ENCODE results near the gene SBF1. TPM values are rescaled to one million over a fixed set of nuclear protein-coding genes. Genes with fewer than 3 reads are reported as not detected.

The SBF1 gene
- total and polyA plus RNA-seq, 2 donors (not counting 1 experiment from before 2014, with no cell fraction given) = 13.5 to 75.8 TPM

GRCh38 chr22:50420015-50420414 lies 54.8 kb downstream of the SBF1 start:
- H3K27me3 ChIP-seq (ENCODE audit: control insufficient read depth, insufficient read depth, low read length) = no peaks in the 10 kb centered on the region
- H3K27ac ChIP-seq (ENCODE audit: insufficient read depth, low read length) = no peak overlapping the region
- H3K36me3 ChIP-seq (ENCODE audit: control insufficient read depth, insufficient read depth, low read length) = peaks cover 40% of the 10 kb centered on the region
- H3K4me2 ChIP-seq (ENCODE audit: extremely low read depth, insufficient read depth, low read length) = no peak overlapping the region
- H3K9me3 ChIP-seq (ENCODE audit: control insufficient read depth, insufficient read depth, low read depth, low read length) = no peaks in the 10 kb centered on the region
- no peak overlapping the region for H3K4me3 ChIP-seq (replicated peaks in 1 of 4; ENCODE audit: control extremely low read depth in 1 of 4, insufficient read depth in 1 of 4, low read depth in 3 of 4, low read length in 4 of 4)
- H2AFZ ChIP-seq (ENCODE audit: low read length) = no peak overlapping the region
- no peak overlapping the region for H3K9ac ChIP-seq (ENCODE audit: insufficient read depth, low read length)
- H4K20me1 ChIP-seq (ENCODE audit: control insufficient read depth, extremely low read depth, insufficient read depth, low read length) = no peaks in the 10 kb centered on the region
- no peak for TF ChIP-seq EZH2 (IDR thresholded peaks at IDR 0.05; ENCODE audit: low read length, missing control alignments)
- TF ChIP-seq CTCF (conservative IDR thresholded peaks at IDR 0.05 in 1 of 2, IDR thresholded peaks at IDR 0.05 in 1 of 2; ENCODE audit: low read depth in 1 of 2, low read length in 2 of 2) = no peak
- H3K4me1 ChIP-seq (ENCODE audit: control insufficient read depth, extremely low read depth, insufficient read depth, low read length) = no peaks in the 10 kb centered on the region
- H3K79me2 ChIP-seq (ENCODE audit: control insufficient read depth, insufficient read depth, low read length) = no peaks in the 10 kb centered on the region
- DNase-seq (ENCODE audit: low read depth in 2 of 2) = no peak

GRCh38 chr22:50419116-50419515 lies 55.7 kb downstream of the SBF1 start:
- H3K9ac ChIP-seq (ENCODE audit: insufficient read depth, low read length) = no peak overlapping the region
- H3K27ac ChIP-seq (ENCODE audit: insufficient read depth, low read length) = no peak overlapping the region
- H4K20me1 ChIP-seq (ENCODE audit: control insufficient read depth, extremely low read depth, insufficient read depth, low read length) = no peaks in the 10 kb centered on the region
- no peak for DNase-seq (ENCODE audit: low read depth in 2 of 2)
- H3K4me1 ChIP-seq (ENCODE audit: control insufficient read depth, extremely low read depth, insufficient read depth, low read length) = no peaks in the 10 kb centered on the region
- H3K4me2 ChIP-seq (ENCODE audit: extremely low read depth, insufficient read depth, low read length) = no peak overlapping the region
- peaks cover 48% of the 10 kb centered on the region for H3K36me3 ChIP-seq (ENCODE audit: control insufficient read depth, insufficient read depth, low read length)
- no peak overlapping the region for H3K4me3 ChIP-seq (replicated peaks in 1 of 4; ENCODE audit: control extremely low read depth in 1 of 4, insufficient read depth in 1 of 4, low read depth in 3 of 4, low read length in 4 of 4)
- no peaks in the 10 kb centered on the region for H3K27me3 ChIP-seq (ENCODE audit: control insufficient read depth, insufficient read depth, low read length)
- TF ChIP-seq EZH2 (IDR thresholded peaks at IDR 0.05; ENCODE audit: low read length, missing control alignments) (no peak), CTCF (conservative IDR thresholded peaks at IDR 0.05 in 1 of 2, IDR thresholded peaks at IDR 0.05 in 1 of 2; ENCODE audit: low read depth in 1 of 2, low read length in 2 of 2) (no peak)
- H3K9me3 ChIP-seq (ENCODE audit: control insufficient read depth, insufficient read depth, low read depth, low read length) = no peaks in the 10 kb centered on the region
- no peaks in the 10 kb centered on the region for H3K79me2 ChIP-seq (ENCODE audit: control insufficient read depth, insufficient read depth, low read length)
- no peak overlapping the region for H2AFZ ChIP-seq (ENCODE audit: low read length)

- no peak overlapping the region for H2AFZ ChIP-seq (ENCODE audit: low read length)
- H3K79me2 ChIP-seq (ENCODE audit: control insufficient read depth, insufficient read depth, low read length) = no peaks in the 10 kb centered on the region
- no peaks in the 10 kb centered on the region for H3K4me1 ChIP-seq (ENCODE audit: control insufficient read depth, extremely low read depth, insufficient read depth, low read length)
- H3K9me3 ChIP-seq (ENCODE audit: control insufficient read depth, insufficient read depth, low read depth, low read length) = no peaks in the 10 kb centered on the region
- TF ChIP-seq CTCF (conservative IDR thresholded peaks at IDR 0.05 in 1 of 2, IDR thresholded peaks at IDR 0.05 in 1 of 2; ENCODE audit: low read depth in 1 of 2, low read length in 2 of 2) (no peak), EZH2 (IDR thresholded peaks at IDR 0.05; ENCODE audit: low read length, missing control alignments) (no peak)
- no peak for DNase-seq (ENCODE audit: low read depth in 2 of 2)
- no peak overlapping the region for H3K4me2 ChIP-seq (ENCODE audit: extremely low read depth, insufficient read depth, low read length)
- H3K36me3 ChIP-seq (ENCODE audit: control insufficient read depth, insufficient read depth, low read length) = peaks cover 48% of the 10 kb centered on the region
- no peaks in the 10 kb centered on the region for H3K27me3 ChIP-seq (ENCODE audit: control insufficient read depth, insufficient read depth, low read length)
- H4K20me1 ChIP-seq (ENCODE audit: control insufficient read depth, extremely low read depth, insufficient read depth, low read length) = no peaks in the 10 kb centered on the region
- no peak overlapping the region for H3K27ac ChIP-seq (ENCODE audit: insufficient read depth, low read length)
- no peak overlapping the region for H3K4me3 ChIP-seq (replicated peaks in 1 of 4; ENCODE audit: control extremely low read depth in 1 of 4, insufficient read depth in 1 of 4, low read depth in 3 of 4, low read length in 4 of 4)
- H3K9ac ChIP-seq (ENCODE audit: insufficient read depth, low read length) = no peak overlapping the region
Measured at GRCh38 chr22:50418624-50419023, 56.2 kb downstream of the SBF1 start.
